Right kidney (tissue), 1 donor: Measurements from ENCODE around the gene HNRNPUL1.
"Not testable (repeated sequence)": the region's sequence is repeated elsewhere in the genome, so short reads cannot be mapped to it uniquely, and the experiment has no call there.

Experiments used
- DNase-seq: peaks from one replicate; pipeline ENCODE4 v3.0.0-alpha.2; 2016

HNRNPUL1 gene

GRCh38 chr19:41274802-41275201, 10.6 kb downstream of the HNRNPUL1 start:
- DNase-seq, result no peak

- no peak for DNase-seq
These were observed 12.1 kb downstream of the HNRNPUL1 start for GRCh38 chr19:41276231-41276630.

- DNase-seq, result no peak
These were observed 14.3 kb downstream of the HNRNPUL1 start for GRCh38 chr19:41278478-41278877.

- DNase-seq, result no peak
These were observed 24.7 kb downstream of the HNRNPUL1 start for GRCh38 chr19:41288673-41289530.

GRCh38 chr19:41289814-41290213, 25.6 kb downstream of the HNRNPUL1 start:
- not testable (repeated sequence) for DNase-seq

GRCh38 chr19:41294393-41294792, 30.2 kb downstream of the HNRNPUL1 start:
- DNase-seq, result no peak

GRCh38 chr19:41295499-41295898, 31.3 kb downstream of the HNRNPUL1 start:
- DNase-seq, result no peak

- DNase-seq, result no peak
These were observed 32.3 kb downstream of the HNRNPUL1 start for GRCh38 chr19:41296433-41296871.

GRCh38 chr19:41297628-41298347, 33.6 kb downstream of the HNRNPUL1 start:
- DNase-seq, result no peak

- no peak for DNase-seq
These were observed 34.3 kb downstream of the HNRNPUL1 start for GRCh38 chr19:41298348-41298964.

- no peak for DNase-seq
These were observed 35.0 kb downstream of the HNRNPUL1 start for GRCh38 chr19:41299046-41299754.

- no peak for DNase-seq
These were observed 35.5 kb downstream of the HNRNPUL1 start for GRCh38 chr19:41299755-41300089.

GRCh38 chr19:41300555-41300954, 36.4 kb downstream of the HNRNPUL1 start:
- no peak for DNase-seq

GRCh38 chr19:41302624-41303351, 38.6 kb downstream of the HNRNPUL1 start:
- DNase-seq, result no peak

- no peak for DNase-seq
These were observed 39.8 kb downstream of the HNRNPUL1 start for GRCh38 chr19:41303954-41304353.

GRCh38 chr19:41304706-41305483, 40.7 kb downstream of the HNRNPUL1 start:
- DNase-seq, result no peak

GRCh38 chr19:41305927-41306793, 42.0 kb downstream of the HNRNPUL1 start:
- no peak for DNase-seq

- DNase-seq, result no peak
These were observed 43.1 kb downstream of the HNRNPUL1 start for GRCh38 chr19:41307090-41307875.

GRCh38 chr19:41307954-41308449, 43.8 kb downstream of the HNRNPUL1 start:
- no peak for DNase-seq
